GM23248 (cell line): ENCODE measurements around the gene ASCL5. TPM values are rescaled to one million over a fixed set of nuclear protein-coding genes. Genes with fewer than 3 reads are reported as not detected.
A peak's percentile ranks its signal among the peaks of the same experiment; 100 is the strongest.

Experiments
- DNase-seq: peaks from one replicate; pipeline ENCODE4 v3.0.0-alpha.2; 2015
- H2AFZ ChIP-seq: fragments of 200-600 bp; sonication (generic); 2 replicates; pipeline ENCODE4 v1.6.1; 2016; ENCODE audit warnings: antibody characterized with exemption
- H3F3A ChIP-seq: fragments of 200-600 bp; sonication (generic); 2 replicates; pipeline ENCODE4 v1.6.1; 2016; ENCODE audit warnings: mild to moderate bottlenecking, antibody characterized with exemption, mixed run types; ENCODE audit not compliant: insufficient read depth
- H3K27ac ChIP-seq: fragments of 200-600 bp; sonication (generic); 2 replicates; pipeline ENCODE4 v1.5.1; 2016; ENCODE audit warnings: mild to moderate bottlenecking
- H3K27me3 ChIP-seq: fragments of 200-600 bp; sonication (generic); replicated peaks from 2 replicates; pipeline ENCODE4 v1.6.1; 2016; ENCODE audit warnings: mild to moderate bottlenecking; ENCODE audit not compliant: insufficient read depth
- H3K36me3 ChIP-seq: fragments of 200-600 bp; sonication (generic); 2 replicates; pipeline ENCODE4 v1.6.1; 2016; ENCODE audit warnings: low read depth, mild to moderate bottlenecking
- H3K4me1 ChIP-seq: fragments of 200-600 bp; sonication (generic); 2 replicates; pipeline ENCODE4 v1.6.1; 2016; ENCODE audit warnings: mild to moderate bottlenecking; ENCODE audit not compliant: insufficient read depth
- H3K4me2 ChIP-seq: fragments of 200-600 bp; sonication (generic); one replicate; pipeline ENCODE4 v1.6.1; 2016; ENCODE audit warnings: mild to moderate bottlenecking; ENCODE audit not compliant: unreplicated experiment
- H3K4me3 ChIP-seq: fragments of 200-600 bp; sonication (generic); 2 replicates; pipeline ENCODE4 v1.5.1; 2016; ENCODE audit warnings: mild to moderate bottlenecking
- H3K79me2 ChIP-seq: fragments of 200-600 bp; sonication (generic); 2 replicates; pipeline ENCODE4 v1.6.1; 2016; ENCODE audit warnings: mild to moderate bottlenecking; ENCODE audit not compliant: insufficient read depth
- H3K9ac ChIP-seq: fragments of 200-600 bp; sonication (generic); 2 replicates; pipeline ENCODE4 v1.6.1; 2016; ENCODE audit warnings: mild to moderate bottlenecking
- H3K9me2 ChIP-seq: fragments of 200-600 bp; sonication (generic); 2 replicates; pipeline ENCODE4 v1.6.1; 2016; ENCODE audit warnings: mixed run types, mild to moderate bottlenecking, moderate library complexity; ENCODE audit not compliant: insufficient read depth
- H3K9me3 ChIP-seq: fragments of 200-600 bp; sonication (generic); one replicate; pipeline ENCODE4 v1.6.1; 2017; ENCODE audit warnings: low read depth
- H4K20me1 ChIP-seq: fragments of 200-600 bp; sonication (generic); 2 replicates; pipeline ENCODE4 v1.6.0; 2016; ENCODE audit not compliant: insufficient read depth
- EZH2 ChIP-seq: fragments of 200-600 bp; sonication (generic); IDR thresholded peaks from 2 replicates; pipeline ENCODE4 v1.6.1; 2018; ENCODE audit warnings: antibody characterized with exemption, mild to moderate bottlenecking; ENCODE audit not compliant: insufficient read depth, poor library complexity, severe bottlenecking
- EZH2phosphoT487 ChIP-seq: fragments of 200-600 bp; sonication (generic); IDR thresholded peaks from 2 replicates; pipeline ENCODE4 v1.6.1; 2018; ENCODE audit warnings: antibody characterized with exemption, moderate library complexity, mild to moderate bottlenecking, low read depth; ENCODE audit not compliant: insufficient read depth
- WGBS, 2 experiments: methylation state at CpG; one replicate each; pipeline ENCODE4 v1.1.6; 2015 to 2017; ENCODE audit warnings: low lambda C conversion rate in 2 of 2, low coverage in 1 of 2; ENCODE audit errors: missing lambda C conversion rate in 2 of 2; 5-methylcytosine and 5-hydroxymethylcytosine counted together
- in situ Hi-C: fragments of 300-500 bp; cut with MboI; formaldehyde crosslinking; loops from 2 replicates; pipeline ENCODE4 v1.15.0; 2020
- polyA plus RNA-seq: library from polyadenylated mRNA; unstranded; fragments of >200 nt; fragmentation: Nextera tagmentation; extraction: Ambion mirVana; gene quantifications from 2 replicates; pipeline ENCODE4 v1.2.1, GENCODE V29; 2016
- total RNA-seq: library from RNA; depleted of rRNA; stranded (reverse); fragments of >200 nt; shearing (Covaris generic); gene quantifications from 2 replicates; pipeline ENCODE4 v1.2.3, GENCODE V29; 2014

Gene ASCL5
- total and polyA plus RNA-seq, 2 experiments from 2014 or later = not detected

DNA sequence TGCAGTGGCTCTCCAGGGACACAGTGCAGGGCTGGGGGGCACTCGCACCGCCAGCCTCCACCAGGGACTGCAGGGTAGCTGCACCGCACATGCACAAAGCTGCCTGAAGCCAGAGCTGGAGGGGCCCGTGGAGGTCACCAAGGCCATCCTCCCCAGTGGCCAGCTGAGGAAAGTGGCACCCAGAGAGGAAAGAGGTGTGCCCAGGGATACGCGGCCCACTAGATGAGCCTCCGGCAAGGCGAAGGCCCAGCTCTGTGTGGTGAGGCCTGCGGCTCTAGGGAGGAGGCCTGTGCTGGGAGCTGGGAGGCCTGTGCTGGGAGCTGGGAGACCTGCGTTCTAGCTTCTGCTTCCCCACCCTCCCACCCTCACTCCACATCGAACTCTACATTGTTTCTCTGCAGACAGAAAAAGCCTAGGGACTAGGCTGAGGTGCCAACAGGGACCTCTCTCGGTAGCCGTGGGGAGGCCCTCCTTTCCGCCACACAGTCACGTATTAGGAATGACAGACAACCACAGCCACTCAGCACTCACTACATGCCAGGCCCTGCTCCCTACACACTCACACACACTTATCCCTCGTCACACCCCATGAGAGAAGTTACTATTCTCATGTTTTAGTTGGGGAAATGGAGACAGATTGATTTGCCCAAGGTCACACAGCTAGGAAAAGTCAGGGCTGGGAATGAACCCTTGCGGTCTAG, 921 bp upstream of the ASCL5 start:
- TF ChIP-seq EZH2phosphoT487 (no peak), EZH2 (no peak)
- Histone ChIP-seq H3K27me3 (peaks cover 32% of the 10 kb centered on the region), H3K27ac (no peak overlapping the region), H3K36me3 (no peaks in the 10 kb centered on the region), H4K20me1 (no peaks in the 10 kb centered on the region), H3F3A (no peaks in the 10 kb centered on the region), H2AFZ (no peak overlapping the region), H3K9me2 (no peaks in the 10 kb centered on the region), H3K4me1 (no peaks in the 10 kb centered on the region), H3K79me2 (no peaks in the 10 kb centered on the region), H3K4me2 (no peak overlapping the region), H3K9ac (no peak overlapping the region), H3K4me3 (no peak overlapping the region), H3K9me3 (no peaks in the 10 kb centered on the region)
- WGBS, 2 experiments = 92 to 94% methylated on average over 17 of the region's 17 CpGs
- peak; percentile 23 for DNase-seq
- in situ Hi-C loops = no loop called here

DNA sequence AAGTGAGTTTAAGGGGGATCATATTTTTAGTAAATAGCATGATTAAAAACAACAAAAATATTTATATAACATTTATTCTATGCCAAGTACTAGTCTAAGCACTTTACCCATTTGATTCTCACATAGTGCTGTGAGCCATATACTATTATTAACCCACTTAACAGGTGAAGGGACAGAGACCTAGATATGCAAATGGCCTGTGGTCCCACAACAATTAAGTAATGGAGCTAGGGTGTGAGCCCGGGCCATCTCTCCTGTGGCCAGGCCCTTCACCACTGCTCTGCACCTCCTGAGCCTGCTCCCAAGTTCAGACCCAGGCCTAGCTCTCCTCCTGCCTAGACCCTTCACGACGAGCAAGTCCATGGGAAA, 537 bp downstream of the ASCL5 start:
- H3K79me2 ChIP-seq = no peaks in the 10 kb centered on the region
- 62 to 67% methylated on average over 3 of the region's 3 CpGs for WGBS, 2 experiments
- TF ChIP-seq EZH2phosphoT487 = no peak
- TF ChIP-seq EZH2 = no peak

DNA sequence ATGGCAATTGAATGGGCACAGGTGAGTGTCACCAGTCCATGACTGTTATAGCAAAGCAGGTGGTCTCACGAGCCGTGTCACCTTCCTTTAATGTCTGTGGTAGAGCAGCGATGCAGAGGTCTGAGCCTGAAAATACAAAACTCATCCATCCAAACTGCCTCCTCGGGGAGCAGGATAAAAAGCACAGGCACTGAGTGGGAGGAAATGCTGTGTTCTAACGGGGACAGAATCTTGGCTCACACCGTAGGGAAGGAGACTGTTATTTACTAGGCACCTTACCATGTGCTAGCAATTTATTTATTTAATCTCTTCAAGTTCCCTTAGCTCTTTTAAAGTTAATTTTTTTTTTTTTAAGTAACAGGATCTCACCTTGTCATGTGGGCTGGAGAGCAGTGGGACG, 1.2 kb downstream of the ASCL5 start:
- no peaks in the 10 kb centered on the region for H4K20me1 ChIP-seq
- H3K79me2 ChIP-seq = no peaks in the 10 kb centered on the region
- TF ChIP-seq EZH2phosphoT487 = no peak
- TF ChIP-seq EZH2 = no peak
- H3K27me3 ChIP-seq = peaks cover 37% of the 10 kb centered on the region
- H3K27ac ChIP-seq = no peak overlapping the region
- no peaks in the 10 kb centered on the region for H3K9me2 ChIP-seq
- no peaks in the 10 kb centered on the region for H3K36me3 ChIP-seq
- no peak for DNase-seq
- in situ Hi-C loops = no loop called here
- H3K4me1 ChIP-seq = no peaks in the 10 kb centered on the region
- H2AFZ ChIP-seq = no peak overlapping the region
- no peaks in the 10 kb centered on the region for H3K9me3 ChIP-seq
- no peak overlapping the region for H3K9ac ChIP-seq
- WGBS, 2 experiments = 52 to 54% methylated on average over 7 of the region's 7 CpGs
- H3K4me3 ChIP-seq = no peak overlapping the region
- no peak overlapping the region for H3K4me2 ChIP-seq
- H3F3A ChIP-seq = no peaks in the 10 kb centered on the region

More for the DNA sequence above, 537 bp downstream of the ASCL5 start:
- DNase-seq = no peak
- H3K9ac ChIP-seq = no peak overlapping the region
- no peaks in the 10 kb centered on the region for H3K9me2 ChIP-seq
- peaks cover 37% of the 10 kb centered on the region for H3K27me3 ChIP-seq
- H3K4me1 ChIP-seq = no peaks in the 10 kb centered on the region
- in situ Hi-C loops = no loop called here
- no peak overlapping the region for H3K4me3 ChIP-seq
- no peaks in the 10 kb centered on the region for H3K9me3 ChIP-seq
- H3K36me3 ChIP-seq = no peaks in the 10 kb centered on the region
- no peaks in the 10 kb centered on the region for H4K20me1 ChIP-seq
- H3K27ac ChIP-seq = no peak overlapping the region
- H2AFZ ChIP-seq = no peak overlapping the region
- no peaks in the 10 kb centered on the region for H3F3A ChIP-seq
- no peak overlapping the region for H3K4me2 ChIP-seq

- Histone ChIP-seq H3K4me1 (no peaks in the 10 kb centered on the region), H3K9me3 (no peaks in the 10 kb centered on the region), H3K79me2 (no peaks in the 10 kb centered on the region), H3K36me3 (no peaks in the 10 kb centered on the region), H3K9me2 (no peaks in the 10 kb centered on the region), H3K9ac (no peak overlapping the region), H3K27me3 (peaks cover 37% of the 10 kb centered on the region), H3K4me2 (no peak overlapping the region), H3F3A (no peaks in the 10 kb centered on the region), H4K20me1 (no peaks in the 10 kb centered on the region), H3K27ac (no peak overlapping the region), H2AFZ (no peak overlapping the region), H3K4me3 (no peak overlapping the region)
- no peak for DNase-seq
- TF ChIP-seq EZH2phosphoT487 (no peak), EZH2 (no peak)
- in situ Hi-C loops = no loop called here
- 81 to 83% methylated on average over 9 of the region's 9 CpGs for WGBS, 2 experiments
Measured at GRCh38 chr1:201125019-201125418, 2.0 kb downstream of the ASCL5 start.
